ENCODE measurements around the gene CD84. TPM values are rescaled to one million over a fixed set of nuclear protein-coding genes. Genes with fewer than 3 reads are reported as not detected.

CD84 gene
- total RNA-seq, 2 experiments from 2014 or later = 22.2 to 23.4 TPM

- intact Hi-C loops (cut with micrococcal nuclease; ENCODE audit: unreplicated experiment) = no loop called here
- BruUV-seq (replicated peaks) = no TSS peak
- POLR2A ChIA-PET = interaction anchor here (0.5 to 2.9 kb wide), 7 partner anchors 13 to 246 kb away, joined by 3 to 10 read pairs (median 5); partner anchors contain the start of gene SLAMF6
Observed at GRCh38 chr1:160626509-160627342, 47.4 kb upstream of the CD84 start.

GRCh38 chr1:160625725-160626498 is 46.6 kb upstream of the CD84 start:
- H3K9me2 ChIP-seq (ENCODE audit: insufficient read depth, low read length) = no peaks in the 10 kb centered on the region
- BruUV-seq (replicated peaks) = no TSS peak
- ChIA-PET POLR2A (interaction anchor here (1.0 to 3.1 kb wide), 7 partner anchors 14 to 104 kb away, joined by 3 to 14 read pairs (median 5); partner anchors contain the start of gene SLAMF6), CTCF (ENCODE audit: unreplicated experiment) (interaction anchor here (1.4 to 1.5 kb wide), 2 partner anchors 49 kb away, joined by 6 read pairs; no protein-coding TSS in a partner anchor)
- peak overlapping the region; percentile 67 for H3K4me2 ChIP-seq (ENCODE audit: low read length)
- no peaks in the 10 kb centered on the region for H3K36me3 ChIP-seq (ENCODE audit: insufficient read depth, low read length)
- no peak for TF ChIP-seq CTCF (conservative IDR thresholded peaks at IDR 0.05; ENCODE audit: low read length)
- no peaks in the 10 kb centered on the region for H4K20me1 ChIP-seq (ENCODE audit: insufficient read depth, low read length)
- H2AFZ ChIP-seq (ENCODE audit: low read length) = peak overlapping the region; percentile 75; the same call in 1 of the 2 replicates
- no peak for DNase-seq (ENCODE audit: low spot score)
- H3K27ac ChIP-seq (ENCODE audit: low read depth, low read length, poor library complexity, severe bottlenecking) = peak overlapping the region; percentile 87
- peak overlapping the region; percentile 43 for H3K4me3 ChIP-seq (ENCODE audit: low read depth, low read length, poor library complexity, severe bottlenecking)
- H3K4me1 ChIP-seq (ENCODE audit: insufficient read depth, low read length, poor library complexity, severe bottlenecking) = peaks cover 96% of the 10 kb centered on the region
- intact Hi-C loops (cut with micrococcal nuclease; ENCODE audit: unreplicated experiment) = loop anchor here (2.0 kb wide), 1 partner anchor 27 kb away; no protein-coding TSS in a partner anchor
- no peaks in the 10 kb centered on the region for H3K79me2 ChIP-seq (ENCODE audit: insufficient read depth, low read depth, low read length)
- H3K9me3 ChIP-seq (ENCODE audit: low read length) = no peaks in the 10 kb centered on the region

More at GRCh38 chr1:160626509-160627342, 47.4 kb upstream of the CD84 start:
- DNase-seq (ENCODE audit: low spot score) = no peak
- Histone ChIP-seq H3K4me2 (ENCODE audit: low read length) (peak overlapping the region; percentile 67), H3K4me3 (ENCODE audit: low read depth, low read length, poor library complexity, severe bottlenecking) (no peak overlapping the region), H3K36me3 (ENCODE audit: insufficient read depth, low read length) (no peaks in the 10 kb centered on the region), H3K4me1 (ENCODE audit: insufficient read depth, low read length, poor library complexity, severe bottlenecking) (peaks cover 92% of the 10 kb centered on the region), H3K27ac (ENCODE audit: low read depth, low read length, poor library complexity, severe bottlenecking) (peak overlapping the region; percentile 87), H3K9me3 (ENCODE audit: low read length) (no peaks in the 10 kb centered on the region), H4K20me1 (ENCODE audit: insufficient read depth, low read length) (no peaks in the 10 kb centered on the region), H3K9me2 (ENCODE audit: insufficient read depth, low read length) (no peaks in the 10 kb centered on the region), H3K79me2 (ENCODE audit: insufficient read depth, low read depth, low read length) (no peaks in the 10 kb centered on the region), H2AFZ (ENCODE audit: low read length) (peak overlapping the region; percentile 75; the same call in 1 of the 2 replicates)
- CTCF ChIA-PET (ENCODE audit: unreplicated experiment) = interaction anchor here (1.5 kb wide), 1 partner anchor 49 kb away, joined by 6 read pairs; no protein-coding TSS in a partner anchor
- TF ChIP-seq EZH2phosphoT487 (IDR thresholded peaks at IDR 0.05; ENCODE audit: borderline replicate concordance, low read depth, low read length) = no peak
- no peak for TF ChIP-seq CTCF (conservative IDR thresholded peaks at IDR 0.05; ENCODE audit: low read length)

All from OCI-LY7 (cell line).